Endometrial microvascular endothelial cells (primary cell): ENCODE data around the gene SSTR4. TPM values are rescaled to one million over a fixed set of nuclear protein-coding genes. Genes with fewer than 3 reads are reported as not detected.

ENCODE experiments used
- in situ Hi-C: cut with HindIII; loops from 2 replicates; pipeline ENCODE4 v1.10.0; 2017; ENCODE audit warnings: low sequenced_read_pairs, low pct_unique_long_range_greater_than_20kb; ENCODE audit errors: inconsistent ontology term
- total RNA-seq: library from RNA; depleted of rRNA; stranded (reverse); fragments of >200 nt; gene quantifications from one replicate; pipeline ENCODE4 v1.2.3, GENCODE V29; 2015; ENCODE audit errors: inconsistent ontology term

SSTR4 gene
- total RNA-seq, 1 donor from 2014 or later, result not detected

GRCh38 chr20:23058240-23058639 lies 23.1 kb downstream of the SSTR4 start:
- in situ Hi-C loops, result loop anchor here (25.0 kb wide), 1 partner anchor 204 kb away; no protein-coding TSS in a partner anchor

DNA sequence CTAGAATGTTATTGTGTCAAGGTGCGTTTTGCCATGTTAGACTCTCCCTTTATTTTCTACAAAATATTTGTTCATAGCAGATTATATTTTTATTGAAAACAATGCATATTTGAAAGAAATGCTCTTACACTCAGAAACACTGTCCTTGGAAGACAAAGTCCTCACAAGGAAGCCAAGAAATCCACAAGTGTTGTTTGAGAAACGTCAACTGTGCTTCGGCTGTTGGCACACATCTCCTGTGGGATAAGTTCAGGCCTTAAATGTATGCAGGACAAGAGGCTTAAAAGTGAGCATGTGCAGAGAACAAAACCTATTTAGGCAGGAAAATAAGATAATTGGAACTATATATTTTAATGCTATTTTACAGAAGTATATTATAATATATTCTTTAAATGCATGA lies 23.9 kb downstream of the SSTR4 start:
- in situ Hi-C loops, result loop anchor here (25.0 kb wide), 1 partner anchor 203 kb away; no protein-coding TSS in a partner anchor

GRCh38 chr20:23059846-23060245 lies 24.7 kb downstream of the SSTR4 start:
- in situ Hi-C loops, result loop anchor here (5.0 to 25.0 kb wide), 2 partner anchors 117 to 202 kb away; no protein-coding TSS in a partner anchor

DNA sequence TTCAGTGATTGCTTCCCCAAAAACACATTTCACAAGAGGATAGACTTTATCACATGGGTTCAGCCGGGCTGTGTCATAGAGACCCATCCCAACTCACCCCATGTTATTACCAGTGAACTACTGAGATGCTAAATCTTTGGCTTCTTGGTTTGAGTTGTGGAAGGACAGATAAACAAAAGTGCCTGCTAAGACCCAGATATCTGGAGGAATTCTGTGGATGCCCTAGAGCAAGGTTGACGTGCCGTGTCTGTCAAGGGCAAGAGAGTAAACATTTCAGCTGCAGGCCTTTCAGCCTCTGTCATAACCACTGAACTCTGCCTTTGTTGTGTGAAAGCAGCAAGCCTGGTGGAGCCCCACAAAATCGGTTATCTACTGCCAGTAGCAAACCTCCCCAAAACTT lies 25.5 kb downstream of the SSTR4 start:
- in situ Hi-C loops, result loop anchor here (5.0 to 25.0 kb wide), 2 partner anchors 117 to 202 kb away; no protein-coding TSS in a partner anchor

GRCh38 chr20:23061262-23061661 lies 26.1 kb downstream of the SSTR4 start:
- in situ Hi-C loops, result loop anchor here (5.0 to 25.0 kb wide), 2 partner anchors 116 to 201 kb away; no protein-coding TSS in a partner anchor

GRCh38 chr20:23061734-23062561 lies 26.8 kb downstream of the SSTR4 start:
- in situ Hi-C loops, result loop anchor here (5.0 to 25.0 kb wide), 2 partner anchors 115 to 200 kb away; no protein-coding TSS in a partner anchor

- in situ Hi-C loops, result loop anchor here (5.0 to 25.0 kb wide), 2 partner anchors 115 to 200 kb away; no protein-coding TSS in a partner anchor
Measured at GRCh38 chr20:23062632-23063031, 27.5 kb downstream of the SSTR4 start.

DNA sequence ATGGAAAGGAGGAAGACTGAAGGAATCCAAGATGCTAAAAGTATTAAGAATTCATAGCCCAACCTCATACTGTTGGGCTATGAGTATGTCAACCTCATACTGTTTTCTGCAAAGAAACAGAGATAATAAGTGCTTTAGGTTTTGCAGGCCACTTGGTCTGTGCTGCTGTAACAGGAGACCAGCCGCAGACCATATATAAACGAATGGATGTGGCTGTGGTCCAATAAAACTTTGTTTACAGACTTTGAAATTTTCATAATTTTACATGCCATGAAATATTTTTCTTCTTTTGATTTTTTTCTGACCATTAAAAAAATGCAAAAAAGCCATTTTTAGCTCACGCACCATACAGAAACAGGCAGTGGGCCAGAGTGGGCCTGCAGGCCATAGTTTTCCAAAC lies 28.1 kb downstream of the SSTR4 start:
- in situ Hi-C loops, result loop anchor here (5.0 to 25.0 kb wide), 2 partner anchors 114 to 199 kb away; no protein-coding TSS in a partner anchor

DNA sequence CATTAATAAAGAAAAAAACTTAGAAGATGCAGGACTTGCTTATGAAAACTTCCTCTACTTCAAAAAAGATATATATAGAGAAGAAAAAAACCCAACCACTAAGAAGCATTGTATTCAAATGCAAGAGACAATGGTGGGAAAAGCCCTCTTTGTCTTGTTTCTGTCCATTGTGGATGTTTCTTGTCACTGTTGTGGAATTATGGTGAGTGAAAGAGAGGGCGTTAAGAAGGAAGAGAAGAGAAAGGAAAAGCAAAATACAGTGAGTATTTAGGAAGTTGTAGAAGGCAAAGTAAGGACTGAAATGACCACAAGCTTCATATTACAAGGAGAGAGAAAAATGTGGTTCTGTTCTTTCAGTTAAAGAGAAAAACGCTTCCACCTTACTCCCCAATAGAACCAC lies 28.5 kb downstream of the SSTR4 start:
- in situ Hi-C loops, result loop anchor here (5.0 to 25.0 kb wide), 2 partner anchors 114 to 199 kb away; no protein-coding TSS in a partner anchor

- in situ Hi-C loops, result loop anchor here (25.0 kb wide), 1 partner anchor 197 kb away; no protein-coding TSS in a partner anchor
Measured at GRCh38 chr20:23065266-23066201, 30.4 kb downstream of the SSTR4 start.

DNA sequence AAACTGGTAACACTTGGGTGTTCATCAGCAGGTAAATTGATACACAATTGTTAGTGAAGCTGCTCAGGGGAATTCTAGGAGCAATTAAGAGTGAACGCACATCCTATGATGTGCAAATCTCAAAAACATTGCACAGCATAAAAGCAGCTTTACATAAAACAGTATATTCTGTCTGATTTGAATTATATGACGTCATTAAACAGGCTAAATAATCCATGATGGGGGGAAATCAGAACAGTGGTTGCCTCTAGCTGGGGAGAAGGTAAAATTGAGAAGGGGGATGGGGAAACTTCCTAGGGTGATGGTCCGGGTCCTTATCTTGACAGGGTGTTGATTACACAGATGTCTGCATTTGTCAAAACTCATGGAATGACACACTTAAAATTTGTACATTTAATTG lies 31.7 kb downstream of the SSTR4 start:
- in situ Hi-C loops, result loop anchor here (25.0 kb wide), 1 partner anchor 196 kb away; no protein-coding TSS in a partner anchor

- in situ Hi-C loops, result loop anchor here (25.0 kb wide), 1 partner anchor 194 kb away; no protein-coding TSS in a partner anchor
Measured at GRCh38 chr20:23068283-23068682, 33.2 kb downstream of the SSTR4 start.

DNA sequence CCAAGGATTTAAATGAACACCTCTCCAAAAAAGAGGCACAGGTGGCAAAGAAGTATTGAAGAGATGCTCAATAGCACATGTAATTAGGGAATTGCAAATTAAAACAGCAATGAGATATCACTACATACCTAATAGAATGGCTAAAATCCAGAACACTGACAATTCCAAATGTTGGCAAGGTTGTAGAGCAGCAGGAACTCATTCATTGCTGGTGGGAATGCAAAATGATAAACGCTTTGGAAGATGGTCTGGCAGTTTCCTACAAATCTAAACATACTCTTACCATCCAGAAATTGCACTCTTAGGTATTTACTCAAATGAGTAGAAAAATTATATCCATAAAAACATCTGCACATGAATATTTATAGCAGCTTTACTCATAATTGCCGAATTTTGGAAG lies 34.0 kb downstream of the SSTR4 start:
- in situ Hi-C loops, result loop anchor here (25.0 kb wide), 1 partner anchor 193 kb away; no protein-coding TSS in a partner anchor

DNA sequence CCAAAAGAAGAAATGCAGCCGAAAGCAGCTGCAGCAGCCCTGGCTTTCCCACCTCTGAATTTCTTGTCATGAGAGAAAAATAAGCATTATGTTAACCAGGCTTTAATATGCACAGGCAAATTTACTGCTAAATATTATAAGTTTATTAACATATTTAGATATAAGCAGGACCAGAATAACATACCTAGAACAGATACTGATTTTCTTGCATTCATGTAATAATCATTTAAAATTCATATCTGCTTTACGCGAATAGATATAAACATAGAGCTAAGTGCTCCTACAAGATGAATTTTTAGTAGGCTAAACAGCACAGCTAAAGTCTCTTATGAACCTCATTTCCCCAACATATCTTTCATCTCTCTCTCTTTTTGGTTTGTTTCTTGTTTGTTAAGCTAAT lies 36.3 kb downstream of the SSTR4 start:
- in situ Hi-C loops, result loop anchor here (25.0 kb wide), 1 partner anchor 191 kb away; no protein-coding TSS in a partner anchor

DNA sequence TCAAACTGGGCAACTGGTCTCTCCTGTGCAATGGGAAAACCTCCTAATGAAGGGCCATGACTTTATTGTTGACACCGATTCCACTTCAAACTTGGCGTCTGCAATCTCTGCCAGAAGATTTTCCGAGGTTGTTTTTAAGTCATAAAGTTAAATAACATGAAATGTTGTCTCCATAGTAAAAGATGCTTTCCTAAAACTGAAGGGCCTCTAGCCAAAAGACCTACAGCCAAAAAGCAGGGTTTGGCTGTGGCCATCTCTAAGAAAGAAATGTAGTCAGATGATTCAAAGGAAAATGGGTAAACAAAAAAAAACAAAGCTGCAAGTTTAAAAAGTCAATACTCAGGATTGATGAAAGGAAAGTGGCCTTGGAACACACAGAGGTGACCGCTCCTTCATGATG lies 36.9 kb downstream of the SSTR4 start:
- in situ Hi-C loops, result loop anchor here (25.0 kb wide), 1 partner anchor 190 kb away; no protein-coding TSS in a partner anchor

- in situ Hi-C loops, result loop anchor here (25.0 kb wide), 1 partner anchor 189 kb away; no protein-coding TSS in a partner anchor
Measured at GRCh38 chr20:23072892-23073586, 37.9 kb downstream of the SSTR4 start.

DNA sequence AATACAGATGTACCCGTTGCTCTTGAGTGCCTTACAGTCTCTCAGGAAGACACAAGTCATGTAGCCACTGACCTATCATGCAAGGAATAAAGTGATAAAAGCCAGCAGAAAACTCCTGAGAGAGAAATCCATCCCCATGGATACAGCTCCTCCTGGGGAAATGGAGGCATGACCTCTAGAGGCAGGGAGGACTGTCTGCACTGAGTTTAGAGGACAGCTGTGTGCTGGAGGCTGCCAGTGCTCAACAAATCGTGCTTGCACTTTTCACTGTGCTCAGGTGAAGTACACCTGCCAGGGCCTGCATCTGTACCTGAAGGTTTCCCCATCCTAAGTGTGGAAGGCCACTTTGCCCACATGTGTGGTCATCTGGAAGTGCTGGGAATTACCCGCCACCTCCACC lies 38.9 kb downstream of the SSTR4 start:
- in situ Hi-C loops, result loop anchor here (25.0 kb wide), 1 partner anchor 188 kb away; no protein-coding TSS in a partner anchor

- in situ Hi-C loops, result no loop called here
Measured at GRCh38 chr20:23077277-23077676, 42.2 kb downstream of the SSTR4 start.
